SU-DHL-6 (cell line): ENCODE data around the gene PHKB.

ENCODE experiments used
- CTCF ChIP-seq: fragments of 200-600 bp; sonication (generic); IDR thresholded peaks from one replicate; pipeline ENCODE4 v1.5.1; 2017; ENCODE audit warnings: antibody characterized with exemption, mild to moderate bottlenecking, low read length, moderate library complexity; ENCODE audit not compliant: insufficient read depth, poor library complexity, severe bottlenecking
- EZH2phosphoT487 ChIP-seq: fragments of 200-600 bp; sonication (generic), shearing (Covaris generic); conservative IDR thresholded peaks from 2 replicates; pipeline ENCODE4 v1.6.1; 2018; ENCODE audit warnings: mild to moderate bottlenecking, antibody characterized with exemption, low read length, moderate library complexity, mixed read lengths

GRCh38 chr16:47528431-47528830, 67.3 kb downstream of the PHKB start:
- no peak for TF ChIP-seq CTCF
- no peak for TF ChIP-seq EZH2phosphoT487
